Activated CD4-positive, alpha-beta T cell treated with anti-CD3 and anti-CD28 coated beads, Interleukin-2, amount 10 ng/mL, durations not matched to agents 7 days and 5 days (primary cell): ENCODE data around the gene ABCA3. TPM values are rescaled to one million over a fixed set of nuclear protein-coding genes. Genes with fewer than 3 reads are reported as not detected.

Experiments
- CTCF ChIA-PET: fragments of 350-600 bp; sonication (Branson Sonifier 250); formaldehyde crosslinking; loops from one replicate; lab custom pipeline; 2021; ENCODE audit warnings: antibody characterized with exemption; lab: Charles Lee
- POLR2A ChIA-PET: fragments of 350-600 bp; sonication (Branson Sonifier 250); formaldehyde crosslinking; loops from one replicate; lab custom pipeline; 2021; ENCODE audit warnings: antibody characterized with exemption; lab: Charles Lee
- DNase-seq: peaks from one replicate; pipeline ENCODE4 v3.0.0-alpha.2; 2020
- H3K27ac Mint-ChIP-seq: one replicate; pipeline ENCODE4 v1.8.0; 2021; ENCODE audit warnings: mild to moderate bottlenecking, moderate library complexity, mixed read lengths
- H3K27me3 Mint-ChIP-seq: one replicate; pipeline ENCODE4 v1.8.0; 2021; ENCODE audit warnings: mixed read lengths
- H3K36me3 Mint-ChIP-seq: one replicate; pipeline ENCODE4 v1.8.0; 2021; ENCODE audit warnings: low read depth, mixed read lengths
- H3K4me1 Mint-ChIP-seq: one replicate; pipeline ENCODE4 v1.8.0; 2021; ENCODE audit warnings: mixed read lengths
- H3K4me3 Mint-ChIP-seq: one replicate; pipeline ENCODE4 v1.8.0; 2021; ENCODE audit warnings: mild to moderate bottlenecking, moderate library complexity, mixed read lengths
- H3K9me3 Mint-ChIP-seq: one replicate; pipeline ENCODE4 v1.8.0; 2021; ENCODE audit warnings: mixed read lengths
- total RNA-seq, 2 experiments: library from RNA; stranded (reverse); gene quantifications; one replicate each; pipeline ENCODE4 v1.2.3, GENCODE V29; 2021

Gene ABCA3
- total RNA-seq, 2 experiments from 2014 or later = 5.0 to 6.0 TPM

GRCh38 chr16:2238150-2238837 is 102.2 kb downstream of the ABCA3 start:
- POLR2A ChIA-PET = no interaction called here
- no peaks in the 10 kb centered on the region for H3K9me3 Mint-ChIP-seq

GRCh38 chr16:2237493-2238149 is 102.9 kb downstream of the ABCA3 start:
- peaks cover 3% of the 10 kb centered on the region for H3K4me1 Mint-ChIP-seq
- no peak for DNase-seq
- no peaks in the 10 kb centered on the region for H3K9me3 Mint-ChIP-seq
- H3K4me3 Mint-ChIP-seq = no peak overlapping the region
- CTCF ChIA-PET = no interaction called here
- peaks cover 11% of the 10 kb centered on the region for H3K36me3 Mint-ChIP-seq
- no peaks in the 10 kb centered on the region for H3K27me3 Mint-ChIP-seq
- H3K27ac Mint-ChIP-seq = no peak overlapping the region
- POLR2A ChIA-PET = no interaction called here

More at GRCh38 chr16:2238150-2238837, 102.2 kb downstream of the ABCA3 start:
- no peak overlapping the region for H3K27ac Mint-ChIP-seq
- no peaks in the 10 kb centered on the region for H3K27me3 Mint-ChIP-seq
- peaks cover 3% of the 10 kb centered on the region for H3K4me1 Mint-ChIP-seq
- no peak for DNase-seq
- peaks cover 11% of the 10 kb centered on the region for H3K36me3 Mint-ChIP-seq
- no peak overlapping the region for H3K4me3 Mint-ChIP-seq
- CTCF ChIA-PET = interaction anchor here (1.2 to 1.3 kb wide), 2 partner anchors 8 to 13 kb away, joined by 3 to 5 read pairs; partner anchors contain the start of gene ECI1

- no peak for DNase-seq
- Mint-ChIP-seq H3K36me3 (peaks cover 7% of the 10 kb centered on the region), H3K4me1 (no peaks in the 10 kb centered on the region), H3K9me3 (no peaks in the 10 kb centered on the region), H3K4me3 (no peak overlapping the region), H3K27ac (no peak overlapping the region), H3K27me3 (no peaks in the 10 kb centered on the region)
- CTCF ChIA-PET = interaction anchor here (1.5 kb wide), 1 partner anchor 15 kb away, joined by 5 read pairs; the partner anchor contains the start of gene ECI1
- POLR2A ChIA-PET = no interaction called here
Observed at GRCh38 chr16:2237102-2237482, 103.4 kb downstream of the ABCA3 start.

GRCh38 chr16:2236337-2237101 is 104.0 kb downstream of the ABCA3 start, which contains the start of gene DNASE1L2:
Gene DNASE1L2 (plus strand): TSS chr16:2236444. CDS start chr16:2236817, 373 bp downstream.
- H3K4me1 Mint-ChIP-seq = no peaks in the 10 kb centered on the region
- no peak within 1 kb of the TSS for H3K4me3 Mint-ChIP-seq
- ChIA-PET POLR2A (no interaction called here), CTCF (interaction anchor here (1.0 to 1.5 kb wide), 2 partner anchors 15 to 19 kb away, joined by 3 to 5 read pairs; partner anchors contain the start of gene ECI1)
- H3K9me3 Mint-ChIP-seq = no peaks in the 10 kb centered on the region
- H3K36me3 Mint-ChIP-seq = peaks cover 7% of the 10 kb centered on the region
- no peaks in the 10 kb centered on the region for H3K27me3 Mint-ChIP-seq
- H3K27ac Mint-ChIP-seq = no peak within 1 kb of the TSS
- DNase-seq = no peak

GRCh38 chr16:2235695-2236336 is 104.7 kb downstream of the ABCA3 start:
- POLR2A ChIA-PET = no interaction called here
- H3K27ac Mint-ChIP-seq = no peak overlapping the region
- DNase-seq = no peak
- no peak overlapping the region for H3K4me3 Mint-ChIP-seq
- CTCF ChIA-PET = interaction anchor here (1.0 to 1.5 kb wide), 2 partner anchors 16 to 19 kb away, joined by 3 to 5 read pairs; partner anchors contain the start of gene ECI1
- peaks cover 7% of the 10 kb centered on the region for H3K36me3 Mint-ChIP-seq
- no peaks in the 10 kb centered on the region for H3K4me1 Mint-ChIP-seq
- no peaks in the 10 kb centered on the region for H3K9me3 Mint-ChIP-seq
- no peaks in the 10 kb centered on the region for H3K27me3 Mint-ChIP-seq

GRCh38 chr16:2235234-2235651 is 105.3 kb downstream of the ABCA3 start:
- POLR2A ChIA-PET = no interaction called here
- CTCF ChIA-PET = no interaction called here
- no peaks in the 10 kb centered on the region for H3K27me3 Mint-ChIP-seq

GRCh38 chr16:2234813-2235170 is 105.7 kb downstream of the ABCA3 start:
- ChIA-PET CTCF (no interaction called here), POLR2A (no interaction called here)
- H3K4me1 Mint-ChIP-seq = no peaks in the 10 kb centered on the region
- no peak overlapping the region for H3K4me3 Mint-ChIP-seq
- no peak for DNase-seq
- peaks cover 11% of the 10 kb centered on the region for H3K36me3 Mint-ChIP-seq
- no peak overlapping the region for H3K27ac Mint-ChIP-seq
- H3K27me3 Mint-ChIP-seq = no peaks in the 10 kb centered on the region
- no peaks in the 10 kb centered on the region for H3K9me3 Mint-ChIP-seq

More at GRCh38 chr16:2235234-2235651, 105.3 kb downstream of the ABCA3 start:
- no peaks in the 10 kb centered on the region for H3K9me3 Mint-ChIP-seq
- no peaks in the 10 kb centered on the region for H3K4me1 Mint-ChIP-seq
- H3K4me3 Mint-ChIP-seq = no peak overlapping the region
- no peak for DNase-seq
- no peak overlapping the region for H3K27ac Mint-ChIP-seq
- peaks cover 7% of the 10 kb centered on the region for H3K36me3 Mint-ChIP-seq

- ChIA-PET CTCF (no interaction called here), POLR2A (no interaction called here)
- peaks cover 10% of the 10 kb centered on the region for H3K36me3 Mint-ChIP-seq
- no peaks in the 10 kb centered on the region for H3K27me3 Mint-ChIP-seq
- no peaks in the 10 kb centered on the region for H3K4me1 Mint-ChIP-seq
- H3K9me3 Mint-ChIP-seq = no peaks in the 10 kb centered on the region
- no peak for DNase-seq
- no peak overlapping the region for H3K4me3 Mint-ChIP-seq
- no peak overlapping the region for H3K27ac Mint-ChIP-seq
Observed at GRCh38 chr16:2233872-2234812, 106.4 kb downstream of the ABCA3 start.

GRCh38 chr16:2233046-2233775 is 107.3 kb downstream of the ABCA3 start:
- Mint-ChIP-seq H3K27me3 (no peaks in the 10 kb centered on the region), H3K27ac (no peak overlapping the region), H3K36me3 (peaks cover 10% of the 10 kb centered on the region), H3K9me3 (no peaks in the 10 kb centered on the region), H3K4me3 (no peak overlapping the region), H3K4me1 (no peaks in the 10 kb centered on the region)
- POLR2A ChIA-PET = no interaction called here
- no peak for DNase-seq
- CTCF ChIA-PET = no interaction called here

- Mint-ChIP-seq H3K4me3 (no peak overlapping the region), H3K27ac (no peak overlapping the region), H3K4me1 (no peaks in the 10 kb centered on the region), H3K9me3 (no peaks in the 10 kb centered on the region), H3K27me3 (no peaks in the 10 kb centered on the region), H3K36me3 (peaks cover 10% of the 10 kb centered on the region)
- ChIA-PET CTCF (no interaction called here), POLR2A (no interaction called here)
- DNase-seq = no peak
Observed at GRCh38 chr16:2232094-2232990, 108.2 kb downstream of the ABCA3 start.
